Osteoblast (primary cell): Measurements from ENCODE around the gene EHD4. TPM values are rescaled to one million over a fixed set of nuclear protein-coding genes. Genes with fewer than 3 reads are reported as not detected.

Source experiments
- DNase-seq: peaks from one replicate; pipeline ENCODE4 v3.0.0; 2011; ENCODE audit warnings: low spot score, mixed read lengths; ENCODE audit not compliant: insufficient read length; ENCODE audit errors: missing footprints
- H2AFZ ChIP-seq: 2 replicates; pipeline ENCODE4 v1.6.0; 2011; ENCODE audit warnings: mild to moderate bottlenecking, low read length
- H3K27ac ChIP-seq: 2 replicates; pipeline ENCODE4 v1.5.1; 2011; ENCODE audit warnings: mild to moderate bottlenecking, low read depth, low read length, moderate library complexity
- H3K27me3 ChIP-seq: 2 replicates; pipeline ENCODE4 v1.6.0; 2012; ENCODE audit warnings: mild to moderate bottlenecking, control low read depth, inconsistent platforms, low read length, moderate library complexity; ENCODE audit not compliant: insufficient read depth
- H3K36me3 ChIP-seq: 2 replicates; pipeline ENCODE4 v1.5.1; 2011; ENCODE audit warnings: mild to moderate bottlenecking, low read length, control low read depth, moderate library complexity; ENCODE audit not compliant: insufficient read depth
- H3K4me1 ChIP-seq: 2 replicates; pipeline ENCODE4 v1.5.1; 2011; ENCODE audit warnings: mild to moderate bottlenecking, low read length, control low read depth, moderate library complexity; ENCODE audit not compliant: insufficient read depth
- H3K4me2 ChIP-seq: 2 replicates; pipeline ENCODE4 v1.6.0; 2011; ENCODE audit warnings: mild to moderate bottlenecking, low read length; ENCODE audit not compliant: insufficient read depth
- H3K4me3 ChIP-seq: fragments of 200-600 bp; sonication (generic); 3 replicates; pipeline ENCODE4 v1.5.1; 2012; ENCODE audit warnings: mild to moderate bottlenecking, low read length, inconsistent platforms; ENCODE audit not compliant: insufficient read depth
- H3K79me2 ChIP-seq: 2 replicates; pipeline ENCODE4 v1.6.0; 2012; ENCODE audit warnings: mild to moderate bottlenecking, low read length, control low read depth, inconsistent platforms; ENCODE audit not compliant: insufficient read depth
- H3K9me3 ChIP-seq: 2 replicates; pipeline ENCODE4 v1.5.1; 2011; ENCODE audit warnings: low read depth, low read length, control low read depth
- H4K20me1 ChIP-seq: 2 replicates; pipeline ENCODE4 v1.6.0; 2012; ENCODE audit warnings: mild to moderate bottlenecking, low read length, control low read depth; ENCODE audit not compliant: insufficient read depth
- CTCF ChIP-seq: IDR thresholded peaks from 2 replicates; pipeline ENCODE4 v1.5.1; 2011; ENCODE audit warnings: mild to moderate bottlenecking, low read depth, low read length, moderate library complexity; ENCODE audit errors: extremely low read depth
- total RNA-seq: library from RNA; depleted of rRNA; stranded (reverse); fragments of >200 nt; gene quantifications from 2 replicates; pipeline ENCODE4 v1.2.3, GENCODE V29; 2012

The EHD4 gene
- total RNA-seq, 1 donor: 15.9 TPM

GRCh38 chr15:41935566-41936020, 36.8 kb downstream of the EHD4 start:
- peaks cover 4% of the 10 kb centered on the region for H3K36me3 ChIP-seq
- TF ChIP-seq CTCF: no peak
- H3K27ac ChIP-seq: no peak overlapping the region

GRCh38 chr15:41934843-41935242, 37.5 kb downstream of the EHD4 start:
- no peaks in the 10 kb centered on the region for H3K9me3 ChIP-seq
- no peak overlapping the region for H3K4me3 ChIP-seq
- no peak for TF ChIP-seq CTCF
- DNase-seq: no peak
- H3K27me3 ChIP-seq: no peaks in the 10 kb centered on the region
- H3K27ac ChIP-seq: no peak overlapping the region
- peaks cover under 1% of the 10 kb centered on the region for H3K36me3 ChIP-seq
- H4K20me1 ChIP-seq: peaks cover 6% of the 10 kb centered on the region
- H3K4me1 ChIP-seq: peaks cover 36% of the 10 kb centered on the region
- H3K4me2 ChIP-seq: no peak overlapping the region
- H2AFZ ChIP-seq: no peak overlapping the region
- peaks cover 12% of the 10 kb centered on the region for H3K79me2 ChIP-seq

More at GRCh38 chr15:41935566-41936020, 36.8 kb downstream of the EHD4 start:
- no peaks in the 10 kb centered on the region for H3K27me3 ChIP-seq
- H3K79me2 ChIP-seq: peaks cover 12% of the 10 kb centered on the region
- no peak overlapping the region for H2AFZ ChIP-seq
- no peak for DNase-seq
- no peak overlapping the region for H3K4me2 ChIP-seq
- H3K4me3 ChIP-seq: no peak overlapping the region
- no peaks in the 10 kb centered on the region for H3K9me3 ChIP-seq
- H3K4me1 ChIP-seq: peaks cover 36% of the 10 kb centered on the region
- peaks cover 4% of the 10 kb centered on the region for H4K20me1 ChIP-seq

GRCh38 chr15:41933771-41934170, 38.6 kb downstream of the EHD4 start:
- Histone ChIP-seq H3K27me3 (no peaks in the 10 kb centered on the region), H3K4me2 (no peak overlapping the region), H3K36me3 (no peaks in the 10 kb centered on the region), H3K79me2 (peaks cover 15% of the 10 kb centered on the region), H2AFZ (no peak overlapping the region), H3K4me1 (peaks cover 47% of the 10 kb centered on the region), H3K27ac (no peak overlapping the region), H3K4me3 (no peak overlapping the region), H4K20me1 (peaks cover 8% of the 10 kb centered on the region), H3K9me3 (no peaks in the 10 kb centered on the region)
- DNase-seq: no peak
- TF ChIP-seq CTCF: no peak

GRCh38 chr15:41933326-41933725, 39.0 kb downstream of the EHD4 start:
- H3K36me3 ChIP-seq: no peaks in the 10 kb centered on the region
- peaks cover 8% of the 10 kb centered on the region for H4K20me1 ChIP-seq
- H3K4me2 ChIP-seq: no peak overlapping the region
- no peak overlapping the region for H3K27ac ChIP-seq
- H3K4me3 ChIP-seq: no peak overlapping the region
- no peak for DNase-seq
- no peak overlapping the region for H2AFZ ChIP-seq
- peaks cover 17% of the 10 kb centered on the region for H3K79me2 ChIP-seq
- H3K9me3 ChIP-seq: no peaks in the 10 kb centered on the region
- peaks cover 51% of the 10 kb centered on the region for H3K4me1 ChIP-seq
- H3K27me3 ChIP-seq: no peaks in the 10 kb centered on the region
- no peak for TF ChIP-seq CTCF
